Esophagus muscularis mucosa (tissue), 3 donors: ENCODE results near the gene PIAS4.
"Not testable (repeated sequence)": the region's sequence is repeated elsewhere in the genome, so short reads cannot be mapped to it uniquely, and the experiment has no call there.

Experiments used
- CTCF ChIP-seq, 3 experiments: fragments of 200-600 bp in 2 of 3; fragments of 450-650 bp in 1 of 3; sonication (generic) in 2 of 3; IDR thresholded peaks; one replicate each; pipeline ENCODE4 v1.5.1; 2017 to 2019; ENCODE audit warnings: antibody characterized with exemption in 3 of 3, mild to moderate bottlenecking in 2 of 3, moderate library complexity in 1 of 3
- POLR2AphosphoS5 ChIP-seq, 2 donors: sonication (generic); formaldehyde crosslinking; IDR thresholded peaks; one replicate each; pipeline ENCODE4 v1.6.1; 2017; ENCODE audit warnings: antibody characterized with exemption in 2 of 2

- not testable (repeated sequence) for TF ChIP-seq POLR2AphosphoS5, CTCF (IDR thresholded peaks at IDR 0.05)
These were observed 2.1 kb upstream of the PIAS4 start for GRCh38 chr19:4005436-4005835.
